SH-SY5Y (cell line): ENCODE results near the gene CRYBA2.

ENCODE experiments used
- GATA2 ChIP-seq: IDR thresholded peaks from 2 replicates; pipeline ENCODE4 v1.6.1; 2011; ENCODE audit warnings: mild to moderate bottlenecking, low read depth, low read length
- GATA3 ChIP-seq: IDR thresholded peaks from 2 replicates; pipeline ENCODE4 v1.6.1; 2011; ENCODE audit warnings: low read depth, mild to moderate bottlenecking, low read length, moderate library complexity

DNA sequence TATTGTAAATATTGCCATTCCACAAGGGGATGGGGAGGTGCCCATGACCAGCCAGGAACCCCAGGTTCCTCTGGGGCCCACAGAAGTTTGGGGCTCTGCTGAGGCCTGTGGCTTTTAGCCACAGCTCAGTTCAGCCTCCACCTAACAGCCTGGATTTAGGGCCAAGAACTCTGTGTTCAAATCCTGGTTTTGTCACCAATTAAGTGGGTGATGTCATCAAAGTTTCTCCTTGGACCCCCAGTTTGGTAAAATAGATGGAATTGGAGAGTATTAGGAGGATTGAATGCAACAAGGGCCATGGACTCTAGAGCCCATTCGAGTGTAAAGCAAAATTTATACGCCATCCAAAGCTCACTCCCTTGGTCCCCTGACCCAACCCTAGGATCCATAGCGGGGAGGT lies 5.1 kb downstream of the CRYBA2 start:
- TF ChIP-seq GATA2, result no peak
- TF ChIP-seq GATA3, result no peak
